Measurements from ENCODE around the gene SLC66A3.

DNA sequence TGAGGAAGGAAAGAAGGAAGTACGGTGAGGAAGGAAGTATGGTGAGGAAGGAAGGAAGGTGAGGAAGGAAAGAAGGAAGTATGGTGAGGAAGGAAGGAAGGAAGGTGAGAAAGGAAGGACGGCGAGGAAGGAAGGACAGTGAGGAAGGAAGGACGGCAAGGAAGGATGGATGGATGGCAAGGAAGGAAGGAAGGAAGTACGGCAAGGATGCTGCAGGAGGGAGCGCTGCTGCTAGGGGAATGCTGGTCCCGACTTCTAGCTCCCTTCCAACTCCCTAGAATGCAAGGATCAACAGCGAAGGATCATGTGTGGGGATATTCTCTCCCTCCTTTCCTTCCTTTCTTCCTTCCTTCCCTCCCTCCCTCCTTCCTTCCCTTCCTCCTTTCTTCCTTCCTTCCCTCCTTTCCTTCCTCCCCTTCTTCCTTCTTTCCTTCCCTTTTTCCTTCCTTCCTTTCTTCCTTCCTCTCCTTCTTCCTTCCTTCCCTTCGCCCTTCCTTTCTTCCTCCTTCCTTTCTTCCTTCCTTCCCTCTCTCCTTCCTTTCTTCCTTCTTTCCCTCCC, 42.3 kb upstream of the SLC66A3 start:
- TF ChIP-seq, protein P1, sequence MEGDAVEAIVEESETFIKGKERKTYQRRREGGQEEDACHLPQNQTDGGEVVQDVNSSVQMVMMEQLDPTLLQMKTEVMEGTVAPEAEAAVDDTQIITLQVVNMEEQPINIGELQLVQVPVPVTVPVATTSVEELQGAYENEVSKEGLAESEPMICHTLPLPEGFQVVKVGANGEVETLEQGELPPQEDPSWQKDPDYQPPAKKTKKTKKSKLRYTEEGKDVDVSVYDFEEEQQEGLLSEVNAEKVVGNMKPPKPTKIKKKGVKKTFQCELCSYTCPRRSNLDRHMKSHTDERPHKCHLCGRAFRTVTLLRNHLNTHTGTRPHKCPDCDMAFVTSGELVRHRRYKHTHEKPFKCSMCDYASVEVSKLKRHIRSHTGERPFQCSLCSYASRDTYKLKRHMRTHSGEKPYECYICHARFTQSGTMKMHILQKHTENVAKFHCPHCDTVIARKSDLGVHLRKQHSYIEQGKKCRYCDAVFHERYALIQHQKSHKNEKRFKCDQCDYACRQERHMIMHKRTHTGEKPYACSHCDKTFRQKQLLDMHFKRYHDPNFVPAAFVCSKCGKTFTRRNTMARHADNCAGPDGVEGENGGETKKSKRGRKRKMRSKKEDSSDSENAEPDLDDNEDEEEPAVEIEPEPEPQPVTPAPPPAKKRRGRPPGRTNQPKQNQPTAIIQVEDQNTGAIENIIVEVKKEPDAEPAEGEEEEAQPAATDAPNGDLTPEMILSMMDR (IDR thresholded peaks at IDR 0.05): no peak
- TF ChIP-seq POLR2AphosphoS5 (IDR thresholded peaks at IDR 0.05) (no peak), POLR2A (IDR thresholded peaks at IDR 0.05) (no peak)

Measured in transverse colon (tissue), 4 donors.